Activated effector memory CD4-positive, alpha-beta T cell treated with Interleukin-2 at 50 U/mL for 16 hours (primary cell): ENCODE data around the gene EZH1.
"Not testable (repeated sequence)": the region's sequence is repeated elsewhere in the genome, so short reads cannot be mapped to it uniquely, and the experiment has no call there.

ENCODE experiments used
- DNase-seq: peaks from one replicate; pipeline ENCODE4 v3.0.0-alpha.2; 2020

Gene EZH1

DNA sequence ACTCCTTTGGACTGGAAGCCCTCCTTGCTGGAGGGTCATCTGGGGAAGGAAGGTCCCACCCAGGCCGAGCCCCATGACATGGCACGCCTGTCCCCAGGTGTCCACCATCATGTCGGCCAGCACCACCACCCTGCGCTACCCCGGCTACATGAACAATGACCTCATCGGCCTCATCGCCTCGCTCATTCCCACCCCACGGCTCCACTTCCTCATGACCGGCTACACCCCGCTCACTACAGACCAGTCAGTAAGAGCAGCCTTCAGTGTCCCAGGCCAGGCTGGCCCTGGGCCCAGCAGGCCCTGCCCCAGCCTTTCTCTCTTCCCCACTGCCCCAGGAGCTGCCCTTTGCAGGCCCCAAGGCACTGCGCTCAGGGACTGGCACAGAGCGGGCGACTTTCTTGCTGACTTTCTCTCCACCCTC is 79.2 kb downstream of the EZH1 start:
- no peak for DNase-seq

- no peak for DNase-seq
Measured at GRCh38 chr17:42660692-42661345, 84.0 kb downstream of the EZH1 start.

- not testable (repeated sequence) for DNase-seq
Measured at GRCh38 chr17:42659932-42660274, 84.9 kb downstream of the EZH1 start.

- DNase-seq = peak; percentile 59
Measured at GRCh38 chr17:42659079-42659931, 85.5 kb downstream of the EZH1 start, which contains the start of gene TUBG2. TUBG2 (plus strand) TSS chr17:42659284; CDS start chr17:42659504, 220 bp downstream.

- no peak for DNase-seq
Measured at GRCh38 chr17:42657824-42658588, 86.8 kb downstream of the EZH1 start.

- DNase-seq = no peak
Measured at GRCh38 chr17:42655528-42655927, 89.3 kb downstream of the EZH1 start.

DNA sequence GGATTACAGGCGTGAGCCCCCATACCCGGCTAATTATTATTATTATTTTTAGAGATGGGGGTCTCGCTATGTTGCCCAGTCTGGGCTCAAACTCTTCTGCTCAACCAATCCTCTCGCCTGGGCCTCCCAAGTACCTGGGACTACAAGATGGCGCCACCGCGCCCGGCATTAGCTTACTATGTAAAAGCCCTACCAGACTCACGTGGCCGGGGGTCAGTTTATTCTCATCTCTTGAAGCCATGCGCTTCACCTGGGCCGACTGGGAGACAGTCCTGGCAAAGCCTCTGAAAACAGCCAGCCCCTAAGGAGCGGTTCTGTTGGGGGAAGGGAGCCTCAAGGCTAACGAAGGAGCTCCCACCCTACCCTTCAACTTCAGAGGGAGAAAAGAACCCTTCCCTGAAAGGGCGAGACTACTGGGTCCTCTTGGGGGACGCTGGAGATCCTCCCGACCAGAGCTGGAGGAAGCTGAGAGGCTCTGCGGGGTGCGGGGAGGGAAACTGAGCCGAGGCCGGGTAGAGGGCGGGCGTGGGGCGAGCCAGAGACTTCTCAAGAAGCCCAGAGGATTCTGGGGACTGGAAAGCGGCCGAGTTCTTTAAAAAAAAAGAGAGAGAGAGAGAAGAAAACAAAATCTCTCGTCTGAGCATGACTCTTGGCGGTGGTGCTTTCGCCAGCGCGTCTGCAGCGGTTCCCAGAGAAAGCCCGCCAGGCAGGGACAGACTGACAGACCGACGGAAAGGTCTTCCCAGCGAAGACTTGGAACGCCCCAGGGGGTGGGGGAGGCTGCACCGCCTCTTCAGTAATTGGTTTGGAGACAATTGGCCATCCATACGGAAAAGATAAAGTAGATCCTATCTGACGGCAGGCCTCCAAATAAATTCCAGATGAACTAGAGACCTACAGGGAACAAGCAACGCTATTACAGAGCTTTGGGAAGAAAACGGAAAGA is 91.4 kb downstream of the EZH1 start:
- DNase-seq = no peak

DNA sequence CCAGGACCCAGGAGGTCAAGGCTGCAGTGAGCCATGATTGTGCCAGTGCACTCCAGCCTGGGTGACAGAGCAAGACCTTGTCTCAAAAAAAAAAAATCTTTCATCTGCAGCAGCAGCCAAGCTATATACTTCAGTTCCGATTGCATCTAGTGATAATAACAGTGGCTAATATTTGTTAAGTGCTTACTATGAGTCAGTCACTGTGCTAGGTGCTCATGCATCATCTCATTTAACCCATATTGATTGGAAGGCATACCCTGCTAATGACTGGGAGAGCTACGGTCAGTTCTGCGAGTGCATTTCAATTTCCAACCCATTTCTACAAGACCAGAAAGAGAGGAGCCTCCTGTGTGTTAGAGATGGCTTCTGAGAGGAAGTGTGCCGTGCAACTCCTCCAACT is 93.4 kb downstream of the EZH1 start:
- DNase-seq = no peak
